HG03520 (cell line): Measurements from ENCODE around the gene CD58.

Experiments
- ATAC-seq: cut with Tn5 transposase; IDR thresholded peaks from one replicate; pipeline ENCODE4 v1.9.1; 2021; ENCODE audit warnings: mild to moderate bottlenecking, moderate library complexity; ENCODE audit not compliant: unreplicated experiment

Gene CD58

GRCh38 chr1:116474921-116475849, 95.6 kb downstream of the CD58 start:
- ATAC-seq: no peak

- no peak for ATAC-seq
These were observed 98.3 kb downstream of the CD58 start for GRCh38 chr1:116472431-116472961.

GRCh38 chr1:116471241-116471640, 99.6 kb downstream of the CD58 start:
- ATAC-seq: no peak

- ATAC-seq: no peak
These were observed 100.2 kb downstream of the CD58 start for GRCh38 chr1:116470671-116471070.

- ATAC-seq: no peak
These were observed 103.8 kb downstream of the CD58 start for GRCh38 chr1:116466810-116467557.

- ATAC-seq: no peak
These were observed 104.8 kb downstream of the CD58 start for GRCh38 chr1:116465845-116466685.

GRCh38 chr1:116465477-116465844, 105.4 kb downstream of the CD58 start:
- ATAC-seq: no peak
